Ectodermal cell (in vitro differentiated cells): ENCODE results near the gene CYP2A13.
"Not testable (repeated sequence)": the region's sequence is repeated elsewhere in the genome, so short reads cannot be mapped to it uniquely, and the experiment has no call there.

Experiments
- H3K27ac ChIP-seq: 2 replicates; pipeline ENCODE4 v1.7.0; 2013; ENCODE audit warnings: mild to moderate bottlenecking, low read depth, low read length; ENCODE audit not compliant: insufficient read depth, poor library complexity, severe bottlenecking
- H3K27me3 ChIP-seq: 2 replicates; pipeline ENCODE4 v1.7.0; 2013; ENCODE audit warnings: mild to moderate bottlenecking, low read length; ENCODE audit not compliant: insufficient read depth, control insufficient read depth, poor library complexity, severe bottlenecking
- H3K36me3 ChIP-seq: one replicate; pipeline ENCODE4 v1.7.0; 2013; ENCODE audit warnings: low read length; ENCODE audit not compliant: control insufficient read depth, insufficient read depth
- H3K4me1 ChIP-seq: one replicate; pipeline ENCODE4 v1.7.0; 2013; ENCODE audit warnings: low read length; ENCODE audit not compliant: control insufficient read depth, insufficient read depth
- H3K4me3 ChIP-seq: 2 replicates; pipeline ENCODE4 v1.7.0; 2013; ENCODE audit warnings: low read depth, low read length, control low read depth; ENCODE audit not compliant: insufficient read depth
- H3K9me3 ChIP-seq: 2 replicates; pipeline ENCODE4 v1.7.0; 2013; ENCODE audit warnings: mild to moderate bottlenecking, low read length, moderate library complexity; ENCODE audit not compliant: control insufficient read depth
- WGBS, 2 experiments: methylation state at CpG; one replicate each; pipeline ENCODE4 v1.1.7; 2013; ENCODE audit warnings: missing lambda C conversion rate in 2 of 2; 5-methylcytosine and 5-hydroxymethylcytosine counted together

CYP2A13 gene

GRCh38 chr19:41089959-41090358, 1.7 kb downstream of the CYP2A13 start:
- peak overlapping the region; percentile 23 for H3K4me3 ChIP-seq
- peaks cover 43% of the 10 kb centered on the region for H3K27me3 ChIP-seq

GRCh38 chr19:41095703-41096102, 7.5 kb downstream of the CYP2A13 start:
- no peaks in the 10 kb centered on the region for H3K36me3 ChIP-seq
- H3K4me1 ChIP-seq: no peaks in the 10 kb centered on the region
- 79 to 81% methylated on average over 15 of the region's 15 CpGs for WGBS, 2 experiments
- no peak overlapping the region for H3K27ac ChIP-seq
- no peaks in the 10 kb centered on the region for H3K9me3 ChIP-seq
- H3K27me3 ChIP-seq: peaks cover 13% of the 10 kb centered on the region
- H3K4me3 ChIP-seq: no peak overlapping the region

More at GRCh38 chr19:41089959-41090358, 1.7 kb downstream of the CYP2A13 start:
- WGBS, 2 experiments: 2% methylated on average over 32 of the region's 32 CpGs
- no peak overlapping the region for H3K27ac ChIP-seq
- no peaks in the 10 kb centered on the region for H3K9me3 ChIP-seq
- peaks cover 4% of the 10 kb centered on the region for H3K4me1 ChIP-seq
- no peaks in the 10 kb centered on the region for H3K36me3 ChIP-seq

- Histone ChIP-seq H3K9me3 (no peaks in the 10 kb centered on the region), H3K4me3 (no peak overlapping the region), H3K27me3 (peaks cover 6% of the 10 kb centered on the region), H3K4me1 (no peaks in the 10 kb centered on the region), H3K36me3 (no peaks in the 10 kb centered on the region), H3K27ac (no peak overlapping the region)
- whole genome bisulfite sequencing, 2 experiments: 89 to 92% methylated on average over 7 of the region's 7 CpGs
Measured at GRCh38 chr19:41096353-41096752, 8.1 kb downstream of the CYP2A13 start.

- no peaks in the 10 kb centered on the region for H3K27me3 ChIP-seq
- 91 to 93% methylated on average over 2 of the region's 2 CpGs for WGBS, 2 experiments
- no peak overlapping the region for H3K4me3 ChIP-seq
- H3K27ac ChIP-seq: no peak overlapping the region
- H3K9me3 ChIP-seq: no peaks in the 10 kb centered on the region
- H3K36me3 ChIP-seq: no peaks in the 10 kb centered on the region
- no peaks in the 10 kb centered on the region for H3K4me1 ChIP-seq
Measured at GRCh38 chr19:41097302-41097701, 9.1 kb downstream of the CYP2A13 start.

- no peaks in the 10 kb centered on the region for H3K27me3 ChIP-seq
- 81 to 89% methylated on average over 5 of the region's 5 CpGs for WGBS, 2 experiments
- H3K36me3 ChIP-seq: no peaks in the 10 kb centered on the region
- no peaks in the 10 kb centered on the region for H3K9me3 ChIP-seq
- no peaks in the 10 kb centered on the region for H3K4me1 ChIP-seq
- H3K4me3 ChIP-seq: no peak overlapping the region
- no peak overlapping the region for H3K27ac ChIP-seq
Measured at GRCh38 chr19:41098762-41099161, 10.5 kb downstream of the CYP2A13 start.

GRCh38 chr19:41102210-41102609, 14.0 kb downstream of the CYP2A13 start:
- 91 to 93% methylated on average over 1 of the region's 1 CpG for WGBS, 2 experiments
- H3K27me3 ChIP-seq, H3K9me3 ChIP-seq, H3K27ac ChIP-seq, H3K36me3 ChIP-seq, H3K4me1 ChIP-seq, H3K4me3 ChIP-seq: not testable (repeated sequence)

GRCh38 chr19:41106177-41106576, 17.9 kb downstream of the CYP2A13 start:
- no peak overlapping the region for H3K27ac ChIP-seq
- no peaks in the 10 kb centered on the region for H3K4me1 ChIP-seq
- H3K4me3 ChIP-seq: no peak overlapping the region
- H3K36me3 ChIP-seq: no peaks in the 10 kb centered on the region
- H3K27me3 ChIP-seq: no peaks in the 10 kb centered on the region
- WGBS, 2 experiments: 78 to 94% methylated on average over 3 of the region's 3 CpGs
- no peaks in the 10 kb centered on the region for H3K9me3 ChIP-seq

GRCh38 chr19:41111296-41111695, 23.0 kb downstream of the CYP2A13 start:
- Histone ChIP-seq H3K9me3 (no peaks in the 10 kb centered on the region), H3K27ac (no peak overlapping the region), H3K36me3 (no peaks in the 10 kb centered on the region), H3K27me3 (no peaks in the 10 kb centered on the region), H3K4me3 (no peak overlapping the region), H3K4me1 (no peaks in the 10 kb centered on the region)
- WGBS, 2 experiments: 93% methylated on average over 9 of the region's 9 CpGs

GRCh38 chr19:41111750-41112295, 23.6 kb downstream of the CYP2A13 start:
- WGBS, 2 experiments: 90 to 95% methylated on average over 5 of the region's 5 CpGs
- Histone ChIP-seq H3K9me3 (no peaks in the 10 kb centered on the region), H3K27me3 (no peaks in the 10 kb centered on the region), H3K27ac (no peak overlapping the region), H3K4me1 (no peaks in the 10 kb centered on the region), H3K4me3 (no peak overlapping the region), H3K36me3 (no peaks in the 10 kb centered on the region)

GRCh38 chr19:41112728-41113290, 24.6 kb downstream of the CYP2A13 start:
- H3K36me3 ChIP-seq: no peaks in the 10 kb centered on the region
- WGBS, 2 experiments: 89 to 91% methylated on average over 6 to 7 of the region's 7 CpGs

More at GRCh38 chr19:41112728-41113290, 24.6 kb downstream of the CYP2A13 start:
- Histone ChIP-seq H3K4me3 (no peak overlapping the region), H3K9me3 (no peaks in the 10 kb centered on the region), H3K27me3 (no peaks in the 10 kb centered on the region), H3K4me1 (no peaks in the 10 kb centered on the region), H3K27ac (no peak overlapping the region)
